Fibroblast of the aortic adventitia (primary cell): ENCODE data around the gene BTBD16. TPM values are rescaled to one million over a fixed set of nuclear protein-coding genes. Genes with fewer than 3 reads are reported as not detected.

Experiments used
- DNase-seq: peaks from one replicate; pipeline ENCODE4 v3.0.0-alpha.2; 2010; ENCODE audit warnings: low read depth
- H3K4me3 ChIP-seq: 2 replicates; pipeline ENCODE4 v1.5.1; 2011; ENCODE audit warnings: low read depth, mild to moderate bottlenecking, control low read depth, low read length, moderate library complexity
- total RNA-seq: library from RNA; depleted of rRNA; stranded (reverse); fragments of >200 nt; gene quantifications from 2 replicates; pipeline ENCODE4 v1.2.3, GENCODE V29; 2012; ENCODE audit warnings: low replicate concordance
- TF ChIP-seq, protein P1 (sequence below): IDR thresholded peaks from 2 replicates; pipeline ENCODE4 v1.5.1; 2011; ENCODE audit warnings: mild to moderate bottlenecking, low read length, control low read depth, inconsistent platforms; ENCODE audit not compliant: insufficient read depth

BTBD16 gene
- total RNA-seq: 0.09 TPM in 1 of 2 replicates, not detected in the other

DNA sequence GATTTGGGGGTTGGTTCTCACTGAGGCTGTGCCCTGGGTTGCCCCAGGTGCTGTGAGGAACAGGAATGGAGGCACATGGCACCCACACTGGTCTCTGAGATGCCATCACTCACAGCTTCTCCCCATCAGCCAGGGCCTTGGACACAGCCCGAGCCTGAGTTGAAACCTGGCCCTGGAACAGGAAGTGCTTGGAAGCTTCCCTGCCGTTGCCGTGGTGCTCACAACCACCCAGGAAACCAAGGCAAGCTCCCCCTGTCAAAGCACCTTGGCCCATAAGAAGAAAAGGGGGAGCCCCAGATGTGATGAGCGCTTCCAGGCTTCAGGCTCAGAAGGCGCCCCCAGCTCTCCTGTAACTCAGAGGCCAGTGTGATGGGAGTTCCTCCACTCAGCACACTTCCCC is at the start of gene BTBD16:
Gene BTBD16, plus strand, starts transcription at position 221 of the 400 bp plus-strand sequence. CDS start 3,786 bp downstream, outside the sequence.
- TF ChIP-seq, protein P1, sequence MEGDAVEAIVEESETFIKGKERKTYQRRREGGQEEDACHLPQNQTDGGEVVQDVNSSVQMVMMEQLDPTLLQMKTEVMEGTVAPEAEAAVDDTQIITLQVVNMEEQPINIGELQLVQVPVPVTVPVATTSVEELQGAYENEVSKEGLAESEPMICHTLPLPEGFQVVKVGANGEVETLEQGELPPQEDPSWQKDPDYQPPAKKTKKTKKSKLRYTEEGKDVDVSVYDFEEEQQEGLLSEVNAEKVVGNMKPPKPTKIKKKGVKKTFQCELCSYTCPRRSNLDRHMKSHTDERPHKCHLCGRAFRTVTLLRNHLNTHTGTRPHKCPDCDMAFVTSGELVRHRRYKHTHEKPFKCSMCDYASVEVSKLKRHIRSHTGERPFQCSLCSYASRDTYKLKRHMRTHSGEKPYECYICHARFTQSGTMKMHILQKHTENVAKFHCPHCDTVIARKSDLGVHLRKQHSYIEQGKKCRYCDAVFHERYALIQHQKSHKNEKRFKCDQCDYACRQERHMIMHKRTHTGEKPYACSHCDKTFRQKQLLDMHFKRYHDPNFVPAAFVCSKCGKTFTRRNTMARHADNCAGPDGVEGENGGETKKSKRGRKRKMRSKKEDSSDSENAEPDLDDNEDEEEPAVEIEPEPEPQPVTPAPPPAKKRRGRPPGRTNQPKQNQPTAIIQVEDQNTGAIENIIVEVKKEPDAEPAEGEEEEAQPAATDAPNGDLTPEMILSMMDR: no peak
- no peak for DNase-seq
- no peak within 1 kb of the TSS for H3K4me3 ChIP-seq

- no peak for DNase-seq
- TF ChIP-seq, protein P1: no peak
- no peak overlapping the region for H3K4me3 ChIP-seq
Observed at GRCh38 chr10:122221958-122222357, 49.1 kb upstream of the BTBD16 start.

DNA sequence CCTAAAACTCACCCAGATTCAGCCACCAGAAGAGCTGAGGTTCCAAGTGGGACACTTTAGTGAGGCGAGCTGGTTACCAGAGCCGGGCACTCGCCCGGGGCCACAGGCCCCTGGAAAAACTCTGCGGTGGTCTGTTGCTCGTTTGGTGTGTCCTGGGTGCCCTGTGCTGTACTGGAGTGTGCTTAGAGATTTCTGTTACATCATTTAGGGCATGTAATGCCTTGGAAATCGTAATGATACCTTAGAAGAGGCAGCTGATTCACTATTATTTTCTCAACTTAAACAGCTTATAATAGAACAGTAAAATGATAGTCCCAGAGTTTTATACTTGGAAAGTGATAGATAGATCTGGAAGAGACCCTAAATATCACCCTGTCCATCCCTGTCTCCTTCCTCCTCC is 48.5 kb upstream of the BTBD16 start:
- TF ChIP-seq, protein P1: no peak
- H3K4me3 ChIP-seq: no peak overlapping the region
- DNase-seq: no peak

DNA sequence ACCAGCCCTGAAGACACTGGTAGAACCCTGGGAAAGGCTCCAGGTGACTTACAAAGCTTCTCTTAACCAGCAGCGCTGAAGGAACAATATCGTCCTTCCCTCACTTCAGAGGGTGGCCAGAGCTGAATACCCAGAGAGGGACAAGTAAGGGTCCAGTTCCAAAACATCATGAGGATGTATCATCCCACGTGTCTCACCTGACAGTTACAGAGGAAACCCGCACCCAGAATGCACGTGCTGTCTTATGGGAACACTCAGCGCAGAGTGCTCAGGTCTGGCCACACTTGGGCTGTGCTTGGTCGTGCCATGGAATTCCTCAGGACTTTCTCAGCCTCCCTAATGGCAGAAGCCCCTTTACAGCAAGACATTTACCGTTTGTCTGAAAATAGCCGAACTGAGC is 46.9 kb upstream of the BTBD16 start:
- DNase-seq: no peak
- TF ChIP-seq, protein P1: no peak
- H3K4me3 ChIP-seq: no peak overlapping the region

DNA sequence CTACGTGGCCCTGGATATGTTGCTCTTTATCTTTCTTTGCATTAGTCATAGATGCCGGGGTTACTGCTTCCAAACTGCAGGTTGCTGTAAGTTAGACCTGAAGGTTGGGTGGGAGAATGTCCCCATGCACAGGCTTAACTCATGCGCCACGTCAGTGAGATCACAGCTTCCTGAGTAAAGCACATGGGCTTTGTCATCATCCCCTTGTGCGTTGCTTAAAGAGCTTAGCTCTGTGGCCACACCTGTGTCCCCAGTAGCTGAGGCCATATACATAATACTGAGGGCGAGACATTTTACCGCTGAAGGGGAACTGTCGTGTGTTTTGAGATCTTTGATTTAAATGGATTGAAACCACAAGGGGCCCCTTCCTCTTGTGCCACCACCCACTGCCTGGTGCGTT is 45.8 kb upstream of the BTBD16 start:
- DNase-seq: no peak
- H3K4me3 ChIP-seq: no peak overlapping the region

DNA sequence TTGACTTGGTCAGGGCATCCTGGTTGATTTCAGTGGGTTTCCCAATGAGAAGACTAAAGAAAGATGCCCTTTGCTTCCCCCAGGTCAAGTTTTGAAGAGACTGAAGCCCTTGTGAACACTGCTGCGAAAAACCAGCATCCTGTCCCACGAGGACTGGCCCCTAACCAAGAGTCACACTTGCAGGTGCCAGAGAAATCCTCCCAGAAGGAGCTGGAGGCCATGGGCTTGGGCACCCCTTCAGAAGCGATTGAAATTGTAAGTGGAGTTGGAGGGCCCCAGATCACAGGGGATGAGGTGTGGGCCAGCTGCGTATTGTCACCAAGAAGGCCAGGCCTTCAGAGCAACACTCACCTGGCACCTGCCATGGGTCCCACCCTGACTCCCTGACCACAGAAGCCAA is 43.3 kb upstream of the BTBD16 start:
- DNase-seq: no peak
- TF ChIP-seq, protein P1: no peak
- no peak overlapping the region for H3K4me3 ChIP-seq

More for the DNA sequence above, 45.8 kb upstream of the BTBD16 start:
- TF ChIP-seq, protein P1: no peak

- TF ChIP-seq, protein P1: no peak
- no peak overlapping the region for H3K4me3 ChIP-seq
- no peak for DNase-seq
Observed at GRCh38 chr10:122229666-122230065, 41.4 kb upstream of the BTBD16 start.
